ENCODE data around the gene PIN4.

Gene PIN4

DNA sequence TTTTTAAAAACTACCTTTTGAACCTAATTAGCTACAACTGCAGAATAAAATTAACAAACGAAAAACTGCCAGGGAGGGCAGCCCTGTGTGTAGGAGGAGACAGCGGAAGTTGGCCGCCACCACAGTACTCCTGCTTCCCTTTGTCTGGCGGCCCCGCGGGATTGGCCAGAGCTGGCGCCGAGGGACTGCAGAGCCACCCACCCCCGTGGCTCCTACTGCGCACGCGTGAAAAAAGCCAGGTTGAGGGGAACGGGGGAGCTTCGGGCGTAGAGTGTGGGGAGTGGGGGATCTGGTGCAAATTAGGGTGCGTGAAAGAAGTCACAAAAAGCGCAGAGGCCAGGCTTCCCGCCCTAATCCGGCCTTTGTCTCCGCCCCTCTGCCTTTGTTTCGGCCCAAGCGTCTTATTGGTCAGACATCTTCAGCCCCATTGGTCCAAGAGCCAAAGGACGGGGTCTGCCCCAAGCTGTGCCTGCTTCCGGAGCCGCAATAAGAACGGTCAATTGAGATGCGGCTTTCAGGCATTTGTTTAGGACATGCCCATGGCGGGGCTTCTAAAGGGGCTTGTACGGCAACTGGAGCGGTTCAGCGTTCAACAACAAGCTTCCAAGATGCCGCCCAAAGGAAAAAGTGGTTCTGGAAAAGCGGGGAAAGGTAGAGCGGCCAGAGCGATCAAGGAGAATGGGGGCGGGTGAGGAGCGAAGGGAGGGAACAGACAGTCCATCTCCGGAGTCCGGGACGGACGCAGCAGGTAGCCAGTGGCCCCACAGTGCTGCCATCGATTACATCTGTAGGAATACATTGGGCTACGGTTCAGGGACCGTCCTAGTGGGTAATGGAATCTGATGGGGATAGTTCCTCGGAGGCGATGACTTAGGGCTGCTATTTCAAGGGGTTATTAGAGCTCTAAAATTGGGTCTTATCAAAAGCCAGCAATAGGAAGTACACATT is at the start of gene PIN4:
Gene PIN4, plus strand, starts transcription at position 580 of the 948 bp plus-strand sequence. Its CDS starts 29 bp downstream, at position 609.
- H3K4me3 ChIP-seq (ENCODE audit: low read length): peak within 1 kb of the TSS; percentile 89
- DNase-seq (ENCODE audit: low read depth): peak; percentile 96
- TF ChIP-seq CTCF (conservative IDR thresholded peaks at IDR 0.05; ENCODE audit: low read length): no peak

GRCh38 chrX:72132456-72132855 is 49.1 kb upstream of the PIN4 start:
- no peak for TF ChIP-seq CTCF (conservative IDR thresholded peaks at IDR 0.05; ENCODE audit: low read length)
- peak overlapping the region; percentile 43 for H3K4me3 ChIP-seq (ENCODE audit: low read length)
- DNase-seq (ENCODE audit: low read depth): no peak

DNA sequence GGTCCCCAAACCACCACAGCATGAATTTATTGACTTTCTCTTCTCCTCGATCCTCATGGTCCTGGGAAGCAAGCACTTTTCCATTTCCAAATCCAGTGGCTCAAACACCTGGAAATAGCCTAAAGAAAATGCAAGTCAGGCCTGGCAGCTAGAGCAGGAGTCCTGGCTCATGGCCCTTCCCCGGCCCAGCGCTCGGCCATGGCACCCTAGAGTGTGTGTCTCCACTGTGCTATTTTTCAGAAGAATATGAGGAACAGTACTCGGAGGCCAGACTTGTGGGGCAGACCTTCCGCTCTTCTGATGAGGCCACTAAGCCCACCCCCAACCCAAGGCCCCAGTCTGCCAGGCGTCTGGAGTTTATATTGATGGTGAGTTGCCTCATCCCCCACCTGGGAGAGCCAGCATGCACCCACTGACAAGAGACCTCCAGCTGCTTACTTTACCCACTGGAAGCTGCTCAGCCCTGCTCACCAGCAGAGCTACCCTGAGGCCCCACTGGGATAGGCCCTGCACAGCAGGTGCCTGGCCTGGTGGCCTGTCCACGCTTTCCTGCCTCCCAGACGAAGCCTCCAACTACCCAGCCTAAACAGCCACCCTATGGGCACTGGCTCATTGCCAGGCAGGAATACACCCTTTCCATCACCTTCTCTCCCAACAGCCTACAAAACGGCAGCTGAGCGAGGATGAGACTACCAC is 47.6 kb upstream of the PIN4 start:
- no peak for DNase-seq (ENCODE audit: low read depth)
- H3K4me3 ChIP-seq (ENCODE audit: low read length): no peak overlapping the region
- TF ChIP-seq CTCF (conservative IDR thresholded peaks at IDR 0.05; ENCODE audit: low read length): no peak

GRCh38 chrX:72137846-72138495 is 43.6 kb upstream of the PIN4 start:
- TF ChIP-seq CTCF (conservative IDR thresholded peaks at IDR 0.05; ENCODE audit: low read length): no peak
- no peak for DNase-seq (ENCODE audit: low read depth)
- H3K4me3 ChIP-seq (ENCODE audit: low read length): no peak overlapping the region

DNA sequence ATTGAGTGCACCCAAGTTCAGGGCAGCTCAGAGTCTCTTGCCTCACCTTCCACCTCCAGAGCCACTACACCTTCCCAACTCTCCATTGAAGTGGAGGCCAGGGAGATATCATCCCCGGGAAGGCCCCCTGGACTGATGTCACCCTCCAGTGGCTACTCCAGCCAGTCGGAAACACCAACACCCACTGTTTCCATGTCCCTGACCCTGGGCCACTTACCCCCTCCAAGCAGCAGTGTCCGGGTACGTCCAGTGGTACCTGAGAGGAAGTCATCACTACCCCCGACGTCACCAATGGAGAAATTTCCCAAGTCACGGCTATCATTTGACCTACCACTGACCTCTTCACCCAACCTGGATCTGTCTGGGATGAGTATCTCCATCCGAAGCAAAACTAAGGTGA is 42.0 kb upstream of the PIN4 start:
- no peak for TF ChIP-seq CTCF (conservative IDR thresholded peaks at IDR 0.05; ENCODE audit: low read length)
- no peak overlapping the region for H3K4me3 ChIP-seq (ENCODE audit: low read length)

DNA sequence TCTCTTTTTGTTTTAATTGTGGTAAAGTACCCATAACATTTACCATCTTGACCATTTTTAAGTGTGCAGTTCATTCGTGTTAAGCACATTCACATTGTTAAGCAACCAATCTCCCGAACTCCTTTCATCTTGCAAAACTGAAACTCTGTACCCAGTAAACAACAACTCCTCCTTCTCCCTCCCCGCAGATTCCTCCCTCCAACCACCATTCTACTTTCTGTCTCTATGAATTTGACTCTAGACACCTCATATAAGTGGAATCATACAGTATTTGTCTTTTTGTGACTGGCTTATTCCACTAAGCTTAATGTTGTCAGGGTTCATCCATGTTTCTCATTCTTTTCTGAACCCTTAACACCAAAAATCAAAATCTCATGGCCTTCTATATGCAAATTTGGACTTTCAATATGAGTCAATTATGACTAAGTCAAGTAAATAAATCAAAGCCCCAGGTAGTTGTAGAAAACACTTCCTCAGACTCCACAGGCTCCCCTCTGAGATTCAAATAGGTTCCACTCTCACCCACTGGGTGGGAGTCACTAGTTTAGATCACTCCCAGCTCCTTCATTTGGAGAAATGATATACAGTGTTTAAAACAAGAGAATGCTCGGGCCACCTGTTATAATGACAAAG is 40.1 kb upstream of the PIN4 start:
- no peak for TF ChIP-seq CTCF (conservative IDR thresholded peaks at IDR 0.05; ENCODE audit: low read length)
- H3K4me3 ChIP-seq (ENCODE audit: low read length): no peak overlapping the region
- DNase-seq (ENCODE audit: low read depth): no peak

More for the DNA sequence above, 42.0 kb upstream of the PIN4 start:
- no peak for DNase-seq (ENCODE audit: low read depth)
